ENCODE results near the gene SENP7.
A peak's percentile ranks its signal among the peaks of the same experiment; 100 is the strongest.
"Not testable (repeated sequence)": the region's sequence is repeated elsewhere in the genome, so short reads cannot be mapped to it uniquely, and the experiment has no call there.

Gene SENP7

GRCh38 chr3:101512646-101513418, at the start of gene SENP7:
TSS of gene SENP7 (minus strand) at chr3:101513212. CDS start at chr3:101513130, 82 bp downstream.
- DNase-seq (ENCODE audit: low read depth in 3 of 3), result peak; percentile 58 to 77 (median 62)

- DNase-seq (ENCODE audit: low read depth in 3 of 3), result peak; percentile 85 to 91 (median 91)
Measured at GRCh38 chr3:101561630-101562328, 48.8 kb upstream of the SENP7 start, which contains the start of gene TRMT10C. TSS of gene TRMT10C (plus strand) at chr3:101561868. CDS start at chr3:101564782, 2,914 bp downstream.

- no peak for DNase-seq (ENCODE audit: low read depth in 3 of 3)
Measured at GRCh38 chr3:101556064-101556463, 43.1 kb upstream of the SENP7 start.

GRCh38 chr3:101553381-101553780, 40.4 kb upstream of the SENP7 start:
- not testable (repeated sequence) for DNase-seq (ENCODE audit: low read depth in 3 of 3)

- DNase-seq (ENCODE audit: low read depth in 3 of 3), result not testable (repeated sequence)
Measured at GRCh38 chr3:101551359-101552081, 38.5 kb upstream of the SENP7 start.

GRCh38 chr3:101549473-101549872, 36.5 kb upstream of the SENP7 start:
- DNase-seq (ENCODE audit: low read depth in 3 of 3), result no peak

GRCh38 chr3:101548527-101549105, 35.6 kb upstream of the SENP7 start:
- no peak for DNase-seq (ENCODE audit: low read depth in 3 of 3)

- DNase-seq (ENCODE audit: low read depth in 3 of 3), result no peak
Measured at GRCh38 chr3:101544161-101544850, 31.3 kb upstream of the SENP7 start.

- DNase-seq (ENCODE audit: low read depth in 3 of 3), result no peak
Measured at GRCh38 chr3:101542957-101543356, 29.9 kb upstream of the SENP7 start.

- not testable (repeated sequence) for DNase-seq (ENCODE audit: low read depth in 3 of 3)
Measured at GRCh38 chr3:101536955-101537354, 23.9 kb upstream of the SENP7 start.

- DNase-seq (ENCODE audit: low read depth in 3 of 3), result no peak
Measured at GRCh38 chr3:101536266-101536665, 23.3 kb upstream of the SENP7 start.

GRCh38 chr3:101535221-101535620, 22.2 kb upstream of the SENP7 start:
- DNase-seq (ENCODE audit: low read depth in 3 of 3), result no peak

- no peak for DNase-seq (ENCODE audit: low read depth in 3 of 3)
Measured at GRCh38 chr3:101533603-101533968, 20.6 kb upstream of the SENP7 start.

- no peak for DNase-seq (ENCODE audit: low read depth in 3 of 3)
Measured at GRCh38 chr3:101532783-101533602, 20.0 kb upstream of the SENP7 start.

GRCh38 chr3:101531473-101532086, 18.6 kb upstream of the SENP7 start:
- no peak for DNase-seq (ENCODE audit: low read depth in 3 of 3)

- DNase-seq (ENCODE audit: low read depth in 3 of 3), result no peak
Measured at GRCh38 chr3:101530686-101531047, 17.7 kb upstream of the SENP7 start.

GRCh38 chr3:101529816-101530685, 17.0 kb upstream of the SENP7 start:
- DNase-seq (ENCODE audit: low read depth in 3 of 3), result no peak

GRCh38 chr3:101527906-101528305, 14.9 kb upstream of the SENP7 start:
- DNase-seq (ENCODE audit: low read depth in 3 of 3), result no peak

GRCh38 chr3:101527441-101527840, 14.4 kb upstream of the SENP7 start:
- no peak for DNase-seq (ENCODE audit: low read depth in 3 of 3)

Measured in stimulated activated CD4-positive, alpha-beta T cell treated with anti-CD3 and anti-CD28 coated beads, TNF-alpha, amount 100 ng/mL, for 24 hours (primary cell).